Smooth muscle cell (in vitro differentiated cells): ENCODE data around the gene CALML4. TPM values are rescaled to one million over a fixed set of nuclear protein-coding genes. Genes with fewer than 3 reads are reported as not detected.

Experiments used
- DNase-seq: peaks from one replicate; lab custom pipeline; 2025; ENCODE audit not compliant: unreplicated experiment; lab: John Stamatoyannopoulos, UW
- H2AFZ ChIP-seq: fragments of 200-600 bp; sonication (generic); 2 replicates; pipeline ENCODE4 v1.6.0; 2016; ENCODE audit warnings: antibody characterized with exemption, low read depth, mild to moderate bottlenecking
- H3F3A ChIP-seq: fragments of 200-600 bp; sonication (generic); 2 replicates; pipeline ENCODE4 v1.6.0; 2017; ENCODE audit warnings: antibody characterized with exemption, low read depth
- H3K27ac ChIP-seq: fragments of 200-600 bp; sonication (generic); 2 replicates; pipeline ENCODE4 v1.5.1; 2016; ENCODE audit warnings: low read depth, mild to moderate bottlenecking
- H3K27me3 ChIP-seq: fragments of 200-600 bp; sonication (generic); 2 replicates; pipeline ENCODE4 v1.6.1; 2016; ENCODE audit warnings: low read depth, mild to moderate bottlenecking
- H3K36me3 ChIP-seq: fragments of 200-600 bp; sonication (generic); 2 replicates; pipeline ENCODE4 v1.5.1; 2016; ENCODE audit warnings: low read depth
- H3K4me1 ChIP-seq: fragments of 200-600 bp; sonication (generic); 2 replicates; pipeline ENCODE4 v1.5.1; 2016; ENCODE audit warnings: low read depth
- H3K4me2 ChIP-seq: fragments of 200-600 bp; sonication (generic); 2 replicates; pipeline ENCODE4 v1.6.0; 2016; ENCODE audit warnings: mild to moderate bottlenecking
- H3K4me3 ChIP-seq: fragments of 200-600 bp; sonication (generic); 2 replicates; pipeline ENCODE4 v1.5.1; 2016; ENCODE audit warnings: mild to moderate bottlenecking
- H3K79me2 ChIP-seq: fragments of 200-600 bp; sonication (generic); 2 replicates; pipeline ENCODE4 v1.6.0; 2016; ENCODE audit warnings: low read depth, mild to moderate bottlenecking
- H3K9ac ChIP-seq: fragments of 200-600 bp; sonication (generic); 2 replicates; pipeline ENCODE4 v1.6.0; 2016; ENCODE audit warnings: low read depth
- H3K9me3 ChIP-seq: fragments of 200-600 bp; sonication (generic); replicated peaks from 2 replicates; pipeline ENCODE4 v1.5.1; 2016; ENCODE audit warnings: low read depth
- H4K20me1 ChIP-seq: fragments of 200-600 bp; sonication (generic); 2 replicates; pipeline ENCODE4 v1.6.0; 2016; ENCODE audit warnings: low read depth
- CTCF ChIP-seq: fragments of 200-600 bp; sonication (generic); IDR thresholded peaks from 2 replicates; pipeline ENCODE4 v1.5.1; 2017; ENCODE audit warnings: borderline replicate concordance, mild to moderate bottlenecking, antibody characterized with exemption; ENCODE audit not compliant: insufficient read depth, poor library complexity, severe bottlenecking
- WGBS: methylation state at CpG from one replicate; pipeline ENCODE4 v1.1.7; 2016; ENCODE audit warnings: low lambda C conversion rate; 5-methylcytosine and 5-hydroxymethylcytosine counted together
- polyA plus RNA-seq: library from polyadenylated mRNA; unstranded; fragments of >200 nt; fragmentation: Nextera tagmentation; extraction: Ambion mirVana; gene quantifications from 2 replicates; pipeline ENCODE4 v1.2.1, GENCODE V29; 2016
- total RNA-seq: library from RNA; depleted of rRNA; stranded (reverse); fragments of >200 nt; gene quantifications from 2 replicates; pipeline ENCODE4 v1.2.3, GENCODE V29; 2014

The CALML4 gene
- 1.3 and 2.2 TPM in 2 replicates for total RNA-seq
- polyA plus RNA-seq, result 2.6 and 3.2 TPM in 2 replicates

- H3K4me2 ChIP-seq, result no peak within 1 kb of the TSS
- no peak for TF ChIP-seq CTCF
- H2AFZ ChIP-seq, result no peak within 1 kb of the TSS
- 94% methylated on average over 16 of the region's 16 CpGs for WGBS
- no peaks in the 10 kb centered on the region for H4K20me1 ChIP-seq
- H3K27me3 ChIP-seq, result no peaks in the 10 kb centered on the region
- no peaks in the 10 kb centered on the region for H3K9me3 ChIP-seq
- H3K36me3 ChIP-seq, result no peaks in the 10 kb centered on the region
- H3K9ac ChIP-seq, result no peak within 1 kb of the TSS
- H3K4me1 ChIP-seq, result peaks cover 12% of the 10 kb centered on the region
- DNase-seq, result no peak
- H3K79me2 ChIP-seq, result no peaks in the 10 kb centered on the region
- H3K27ac ChIP-seq, result no peak within 1 kb of the TSS
- H3K4me3 ChIP-seq, result peak within 1 kb of the TSS; percentile 32
- H3F3A ChIP-seq, result no peaks in the 10 kb centered on the region
Measured at GRCh38 chr15:68204776-68205557, at the start of gene CALML4. CALML4 (minus strand) TSS chr15:68205332; CDS start chr15:68205247, 85 bp downstream.

GRCh38 chr15:68252925-68253534, 47.9 kb upstream of the CALML4 start:
- DNase-seq, result no peak
- H3K9me3 ChIP-seq, result no peaks in the 10 kb centered on the region
- no peaks in the 10 kb centered on the region for H4K20me1 ChIP-seq
- WGBS, result 44% methylated on average over 7 of the region's 7 CpGs
- H3K79me2 ChIP-seq, result no peaks in the 10 kb centered on the region
- H3K27me3 ChIP-seq, result no peaks in the 10 kb centered on the region
- H3K27ac ChIP-seq, result no peak overlapping the region
- peaks cover 5% of the 10 kb centered on the region for H3F3A ChIP-seq
- H3K4me1 ChIP-seq, result peaks cover 10% of the 10 kb centered on the region
- no peak overlapping the region for H2AFZ ChIP-seq
- H3K9ac ChIP-seq, result no peak overlapping the region
- peak; percentile 82 for TF ChIP-seq CTCF
- H3K4me2 ChIP-seq, result no peak overlapping the region
- H3K36me3 ChIP-seq, result no peaks in the 10 kb centered on the region
- no peak overlapping the region for H3K4me3 ChIP-seq

GRCh38 chr15:68249058-68249713, 44.1 kb upstream of the CALML4 start:
- no peak overlapping the region for H3K27ac ChIP-seq
- no peak overlapping the region for H3K4me2 ChIP-seq
- no peak overlapping the region for H2AFZ ChIP-seq
- no peak overlapping the region for H3K9ac ChIP-seq
- H3K4me1 ChIP-seq, result no peaks in the 10 kb centered on the region
- no peak for TF ChIP-seq CTCF
- WGBS, result 84% methylated on average over 3 of the region's 3 CpGs
- no peaks in the 10 kb centered on the region for H3K9me3 ChIP-seq
- no peaks in the 10 kb centered on the region for H4K20me1 ChIP-seq
- H3K27me3 ChIP-seq, result no peaks in the 10 kb centered on the region
- H3K36me3 ChIP-seq, result no peaks in the 10 kb centered on the region
- no peaks in the 10 kb centered on the region for H3K79me2 ChIP-seq
- H3F3A ChIP-seq, result no peaks in the 10 kb centered on the region
- H3K4me3 ChIP-seq, result no peak overlapping the region
- no peak for DNase-seq
